ENCODE data around the gene S100A5. TPM values are rescaled to one million over a fixed set of nuclear protein-coding genes. Genes with fewer than 3 reads are reported as not detected.
"Not testable (repeated sequence)": the region's sequence is repeated elsewhere in the genome, so short reads cannot be mapped to it uniquely, and the experiment has no call there.

S100A5 gene
- total RNA-seq, 1 experiment from 2014 or later: not detected

DNA sequence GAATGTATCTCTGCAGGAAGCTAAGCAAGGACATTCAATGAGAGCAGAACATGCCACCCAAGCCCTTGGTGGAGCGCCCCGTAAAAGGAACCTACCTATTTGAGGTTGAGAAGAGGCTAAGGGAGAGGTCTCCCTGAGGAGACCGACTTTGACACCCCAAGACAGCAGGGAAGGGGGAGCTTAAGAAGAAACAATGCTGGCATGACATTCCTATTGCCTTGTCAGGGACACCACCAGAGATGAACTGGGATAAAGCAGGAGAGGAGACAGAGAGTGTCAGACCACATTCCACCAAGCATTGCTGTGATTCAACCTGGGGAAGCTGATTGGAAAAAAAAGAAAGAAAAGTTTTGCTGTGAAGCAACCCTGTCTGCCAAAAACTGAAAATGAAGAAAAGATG is 38.2 kb upstream of the S100A5 start:
- no peak for TF ChIP-seq CTCF (IDR thresholded peaks at IDR 0.05; ENCODE audit: unreplicated experiment)
- H3K4me1 Mint-ChIP-seq (ENCODE audit: low read depth, unreplicated experiment): peaks cover 17% of the 10 kb centered on the region
- no peaks in the 10 kb centered on the region for H3K9me3 Mint-ChIP-seq (ENCODE audit: low read depth, unreplicated experiment)
- no peaks in the 10 kb centered on the region for H3K36me3 Mint-ChIP-seq (ENCODE audit: insufficient read depth, unreplicated experiment)
- H3K27me3 Mint-ChIP-seq (ENCODE audit: unreplicated experiment): no peaks in the 10 kb centered on the region
- no peak for DNase-seq
- no peak overlapping the region for H3K4me3 Mint-ChIP-seq (ENCODE audit: low read depth, unreplicated experiment)
- H3K27ac Mint-ChIP-seq (ENCODE audit: unreplicated experiment): no peak overlapping the region
- CTCF ChIA-PET: interaction anchor here (1.1 kb wide), 1 partner anchor 63 kb away, joined by 3 read pairs; no protein-coding TSS in a partner anchor
- no TSS peak for BruUV-seq (replicated peaks)
- intact Hi-C loops (cut with micrococcal nuclease; ENCODE audit: unreplicated experiment): no loop called here

DNA sequence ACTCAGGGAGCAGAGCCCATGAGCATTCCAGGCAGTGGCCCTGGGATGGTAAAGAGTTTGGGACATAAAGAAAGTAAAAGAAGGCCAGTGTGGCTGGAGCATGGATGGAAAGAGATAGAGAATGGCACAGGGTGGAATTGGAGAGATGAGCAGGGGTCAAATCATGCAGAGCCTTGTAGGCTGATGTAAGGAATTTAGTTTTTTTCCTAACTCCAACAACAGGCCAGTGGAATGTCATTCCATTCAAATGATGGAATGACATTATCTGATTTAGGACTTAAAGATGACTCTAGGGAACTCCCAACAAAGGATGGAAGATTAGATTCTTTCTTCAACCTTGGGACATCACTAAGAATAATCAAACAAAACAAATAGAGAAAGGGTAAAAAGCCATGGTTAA is 37.8 kb upstream of the S100A5 start:
- DNase-seq: no peak
- H3K27me3 Mint-ChIP-seq (ENCODE audit: unreplicated experiment): no peaks in the 10 kb centered on the region
- BruUV-seq (replicated peaks): no TSS peak
- CTCF ChIA-PET: interaction anchor here (1.0 to 1.1 kb wide), 2 partner anchors 33 to 62 kb away, joined by 3 read pairs; no protein-coding TSS in a partner anchor
- H3K4me1 Mint-ChIP-seq (ENCODE audit: low read depth, unreplicated experiment): peaks cover 18% of the 10 kb centered on the region
- intact Hi-C loops (cut with micrococcal nuclease; ENCODE audit: unreplicated experiment): no loop called here
- no peaks in the 10 kb centered on the region for H3K36me3 Mint-ChIP-seq (ENCODE audit: insufficient read depth, unreplicated experiment)
- H3K4me3 Mint-ChIP-seq (ENCODE audit: low read depth, unreplicated experiment): no peak overlapping the region
- TF ChIP-seq CTCF (IDR thresholded peaks at IDR 0.05; ENCODE audit: unreplicated experiment): no peak
- H3K9me3 Mint-ChIP-seq (ENCODE audit: low read depth, unreplicated experiment): no peaks in the 10 kb centered on the region
- no peak overlapping the region for H3K27ac Mint-ChIP-seq (ENCODE audit: unreplicated experiment)

GRCh38 chr1:153577624-153578051 is 36.9 kb upstream of the S100A5 start:
- Mint-ChIP-seq H3K4me1 (ENCODE audit: low read depth, unreplicated experiment) (peaks cover 27% of the 10 kb centered on the region), H3K9me3 (ENCODE audit: low read depth, unreplicated experiment) (no peaks in the 10 kb centered on the region), H3K27ac (ENCODE audit: unreplicated experiment) (no peak overlapping the region), H3K36me3 (ENCODE audit: insufficient read depth, unreplicated experiment) (no peaks in the 10 kb centered on the region), H3K4me3 (ENCODE audit: low read depth, unreplicated experiment) (no peak overlapping the region), H3K27me3 (ENCODE audit: unreplicated experiment) (no peaks in the 10 kb centered on the region)
- intact Hi-C loops (cut with micrococcal nuclease; ENCODE audit: unreplicated experiment): no loop called here
- CTCF ChIA-PET: interaction anchor here (0.6 to 1.2 kb wide), 5 partner anchors 34 to 232 kb away, joined by 3 to 6 read pairs (median 3); partner anchors contain the start of gene S100A13
- BruUV-seq (replicated peaks): no TSS peak
- no peak for TF ChIP-seq CTCF (IDR thresholded peaks at IDR 0.05; ENCODE audit: unreplicated experiment)
- DNase-seq: no peak

DNA sequence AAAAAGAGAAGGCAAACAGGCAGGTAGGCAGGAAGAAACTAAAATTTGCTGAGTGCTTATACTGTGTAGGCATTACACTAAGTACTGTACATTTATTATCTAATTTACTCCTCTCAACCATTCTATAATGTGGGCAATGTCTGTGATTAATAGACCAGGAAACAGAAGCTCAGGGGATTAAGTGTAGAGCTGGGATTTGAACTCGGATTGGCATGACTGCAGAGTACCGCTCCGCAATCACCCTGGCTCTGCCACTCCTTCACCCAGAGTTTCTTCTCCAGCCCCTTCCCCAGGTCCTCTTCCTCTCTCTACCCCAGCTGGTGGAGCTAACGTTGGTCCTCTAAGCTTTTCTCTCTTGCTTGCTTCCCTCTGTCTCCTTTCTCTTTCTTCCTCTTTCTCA is 36.4 kb upstream of the S100A5 start:
- H3K27me3 Mint-ChIP-seq (ENCODE audit: unreplicated experiment): no peaks in the 10 kb centered on the region
- no peak overlapping the region for H3K4me3 Mint-ChIP-seq (ENCODE audit: low read depth, unreplicated experiment)
- no peak for DNase-seq
- intact Hi-C loops (cut with micrococcal nuclease; ENCODE audit: unreplicated experiment): no loop called here
- H3K27ac Mint-ChIP-seq (ENCODE audit: unreplicated experiment): no peak overlapping the region
- no peaks in the 10 kb centered on the region for H3K36me3 Mint-ChIP-seq (ENCODE audit: insufficient read depth, unreplicated experiment)
- H3K4me1 Mint-ChIP-seq (ENCODE audit: low read depth, unreplicated experiment): peaks cover 29% of the 10 kb centered on the region
- CTCF ChIA-PET: interaction anchor here (0.9 to 1.2 kb wide), 3 partner anchors 50 to 68 kb away, joined by 3 read pairs; partner anchors contain the start of gene S100A13
- no TSS peak for BruUV-seq (replicated peaks)
- no peak for TF ChIP-seq CTCF (IDR thresholded peaks at IDR 0.05; ENCODE audit: unreplicated experiment)
- no peaks in the 10 kb centered on the region for H3K9me3 Mint-ChIP-seq (ENCODE audit: low read depth, unreplicated experiment)

DNA sequence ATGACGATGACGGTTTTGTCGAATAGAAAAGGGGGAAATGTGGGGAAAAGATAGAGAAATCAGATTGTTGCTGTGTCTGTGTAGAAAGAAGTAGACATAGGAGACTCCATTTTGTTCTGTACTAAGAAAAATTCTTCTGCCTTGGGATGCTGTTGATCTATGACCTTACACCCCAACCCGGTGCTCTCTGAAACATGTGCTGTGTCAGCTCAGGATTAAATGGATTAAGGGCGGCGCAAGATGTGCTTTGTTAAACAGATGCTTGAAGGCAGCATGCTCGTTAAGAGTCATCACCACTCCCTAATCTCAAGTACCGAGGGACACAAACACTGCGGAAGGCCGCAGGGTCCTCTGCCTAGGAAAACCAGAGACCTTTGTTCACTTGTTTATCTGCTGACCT is 34.8 kb upstream of the S100A5 start:
- H3K27me3 Mint-ChIP-seq (ENCODE audit: unreplicated experiment); H3K27ac Mint-ChIP-seq (ENCODE audit: unreplicated experiment); intact Hi-C loops (cut with micrococcal nuclease; ENCODE audit: unreplicated experiment); BruUV-seq (replicated peaks); H3K36me3 Mint-ChIP-seq (ENCODE audit: insufficient read depth, unreplicated experiment); H3K9me3 Mint-ChIP-seq (ENCODE audit: low read depth, unreplicated experiment); DNase-seq; H3K4me3 Mint-ChIP-seq (ENCODE audit: low read depth, unreplicated experiment): not testable (repeated sequence)
- H3K4me1 Mint-ChIP-seq (ENCODE audit: low read depth, unreplicated experiment): peaks cover 41% of the 10 kb centered on the region
- CTCF ChIA-PET: interaction anchor here (1.0 kb wide), 1 partner anchor 52 kb away, joined by 3 read pairs; the partner anchor contains the start of gene S100A13

DNA sequence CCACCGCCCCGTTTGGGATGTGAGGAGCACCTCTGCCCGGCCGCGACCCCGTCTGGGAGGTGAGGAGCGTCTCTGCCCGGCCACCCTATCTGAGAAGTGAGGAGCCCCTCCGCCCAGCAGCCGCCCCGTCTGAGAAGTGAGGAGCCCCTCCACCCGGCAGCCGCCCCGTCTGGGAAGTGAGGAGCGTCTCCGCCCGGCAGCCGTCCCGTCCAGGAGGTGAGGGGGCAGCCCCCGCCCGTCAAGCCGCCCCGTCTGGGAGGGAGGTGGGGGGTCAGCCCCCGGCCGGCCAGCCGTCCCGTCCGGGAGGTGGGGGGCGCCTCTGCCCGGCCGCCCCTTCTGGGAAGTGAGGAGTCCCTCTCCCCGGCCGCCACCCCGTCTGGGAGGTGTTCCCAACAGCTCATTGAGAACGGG is 34.4 kb upstream of the S100A5 start:
- not testable (repeated sequence) for H3K27ac Mint-ChIP-seq (ENCODE audit: unreplicated experiment); H3K36me3 Mint-ChIP-seq (ENCODE audit: insufficient read depth, unreplicated experiment)

More for the DNA sequence above, 34.4 kb upstream of the S100A5 start:
- DNase-seq; BruUV-seq (replicated peaks); H3K27me3 Mint-ChIP-seq (ENCODE audit: unreplicated experiment); H3K9me3 Mint-ChIP-seq (ENCODE audit: low read depth, unreplicated experiment); CTCF ChIA-PET; H3K4me3 Mint-ChIP-seq (ENCODE audit: low read depth, unreplicated experiment); intact Hi-C loops (cut with micrococcal nuclease; ENCODE audit: unreplicated experiment): not testable (repeated sequence)
- H3K4me1 Mint-ChIP-seq (ENCODE audit: low read depth, unreplicated experiment): peaks cover 45% of the 10 kb centered on the region

All from Calu3 (cell line).